Body of pancreas (tissue), 4 donors: ENCODE results near the gene HOXD10. TPM values are rescaled to one million over a fixed set of nuclear protein-coding genes. Genes with fewer than 3 reads are reported as not detected.

Experiments used
- ATAC-seq: fragments of 150-250 bp; one replicate; pipeline ENCODE4 v1.9.1; 2016
- DNase-seq, 4 donors: peaks; one replicate each; pipeline ENCODE4 v3.0.0-alpha.2; 2019
- H3K27ac ChIP-seq, 4 donors: fragments of 200-600 bp; sonication (generic); 1 replicate in 3 of 4; 2 replicates in 1 of 4; pipeline versions ENCODE4 v1.5.1 to v1.6.1; 2016 to 2019; ENCODE audit warnings: mild to moderate bottlenecking in 1 of 4, mixed read lengths in 1 of 4, moderate library complexity in 1 of 4
- H3K27me3 ChIP-seq, 2 donors: fragments of 200-600 bp; sonication (generic); one replicate each; pipeline ENCODE4 v1.6.0; 2016; ENCODE audit warnings: mild to moderate bottlenecking in 1 of 2
- H3K36me3 ChIP-seq, 2 donors: fragments of 200-600 bp; sonication (generic); replicated peaks in 1 of 2; 2 replicates each; pipeline ENCODE4 v1.5.1; 2016; ENCODE audit warnings: low read depth in 2 of 2; ENCODE audit not compliant: insufficient read depth in 1 of 2
- H3K4me1 ChIP-seq: fragments of 200-600 bp; sonication (generic); one replicate; pipeline ENCODE4 v1.6.0; 2016
- H3K4me3 ChIP-seq, 2 donors: fragments of 200-600 bp; sonication (generic); 1 replicate in 1 of 2; 2 replicates in 1 of 2; pipeline ENCODE4 v1.5.1; 2016 to 2019
- H3K9me3 ChIP-seq, 3 donors: fragments of 200-600 bp; sonication (generic); 1 replicate in 2 of 3; 2 replicates in 1 of 3; pipeline ENCODE4 v1.5.1; 2016
- POLR2A ChIP-seq, 3 donors: fragments of 450-650 bp; IDR thresholded peaks; one replicate each; pipeline ENCODE4 v1.6.1; 2016; ENCODE audit warnings: antibody characterized with exemption in 3 of 3, mild to moderate bottlenecking in 2 of 3
- whole genome bisulfite sequencing, 2 donors: methylation state at CpG; one replicate each; pipeline ENCODE4 v1.1.5; 2017; 5-methylcytosine and 5-hydroxymethylcytosine counted together
- intact Hi-C: fragments of 100-400 bp; cut with DNase I; formaldehyde crosslinking; loops from one replicate; pipeline ENCODE4 v1.15.1; 2023
- total RNA-seq, 2 donors: library from RNA; depleted of rRNA; stranded (reverse); fragments of >200 nt; gene quantifications; one replicate each; pipeline ENCODE4 v1.1.0, GENCODE V29; 2016
- TF ChIP-seq, protein P1 (sequence below), 7 experiments: fragments of 450-650 bp in 4 of 7; fragments of 200-600 bp in 3 of 7; sonication (generic) in 3 of 7; IDR thresholded peaks; one replicate each; pipeline ENCODE4 v1.5.1; 2016 to 2019; ENCODE audit warnings: antibody characterized with exemption in 7 of 7

Gene HOXD10
- total RNA-seq, 2 donors from 2014 or later, result 0.26 TPM; not detected in 1

DNA sequence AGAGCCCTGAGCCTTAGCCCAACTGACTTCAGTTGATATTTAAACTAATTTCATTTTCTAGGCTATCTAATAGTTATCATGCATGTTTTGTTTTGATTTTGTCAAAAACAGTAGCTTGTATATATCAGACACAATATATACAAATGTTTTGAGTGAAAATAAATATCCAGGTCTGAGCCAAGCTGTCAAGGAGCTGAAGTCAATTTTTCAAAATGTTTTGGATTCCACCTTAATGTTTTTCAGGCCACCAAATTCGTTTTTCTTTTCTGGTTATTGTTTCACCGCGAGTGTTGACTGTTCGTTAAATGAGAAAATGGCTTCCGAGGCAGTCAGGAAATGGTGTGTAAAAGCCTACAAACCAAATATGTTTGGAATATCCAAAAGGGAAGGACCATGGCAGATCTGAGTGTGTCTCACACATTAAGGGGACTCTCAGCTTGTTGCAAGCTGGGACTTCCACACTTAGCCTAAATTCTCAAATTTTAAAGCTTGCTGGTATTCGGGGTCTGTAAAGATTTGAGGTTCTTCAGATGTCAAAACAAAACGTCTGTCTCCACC, 14.2 kb upstream of the HOXD10 start:
- Histone ChIP-seq H3K4me3 (no peak overlapping the region), H3K9me3 (no peaks in the 10 kb centered on the region), H3K27ac (no peak overlapping the region), H3K4me1 (peaks cover 34% of the 10 kb centered on the region), H3K27me3 (peaks cover 0 to 74% of the 10 kb centered on the region in 2 donors), H3K36me3 (no peaks in the 10 kb centered on the region)
- ATAC-seq (no peak), DNase-seq (no peak)
- intact Hi-C loops, result no loop called here
- 13 to 19% methylated on average over 7 of the region's 7 CpGs for WGBS, 2 donors
- TF ChIP-seq, protein P1, sequence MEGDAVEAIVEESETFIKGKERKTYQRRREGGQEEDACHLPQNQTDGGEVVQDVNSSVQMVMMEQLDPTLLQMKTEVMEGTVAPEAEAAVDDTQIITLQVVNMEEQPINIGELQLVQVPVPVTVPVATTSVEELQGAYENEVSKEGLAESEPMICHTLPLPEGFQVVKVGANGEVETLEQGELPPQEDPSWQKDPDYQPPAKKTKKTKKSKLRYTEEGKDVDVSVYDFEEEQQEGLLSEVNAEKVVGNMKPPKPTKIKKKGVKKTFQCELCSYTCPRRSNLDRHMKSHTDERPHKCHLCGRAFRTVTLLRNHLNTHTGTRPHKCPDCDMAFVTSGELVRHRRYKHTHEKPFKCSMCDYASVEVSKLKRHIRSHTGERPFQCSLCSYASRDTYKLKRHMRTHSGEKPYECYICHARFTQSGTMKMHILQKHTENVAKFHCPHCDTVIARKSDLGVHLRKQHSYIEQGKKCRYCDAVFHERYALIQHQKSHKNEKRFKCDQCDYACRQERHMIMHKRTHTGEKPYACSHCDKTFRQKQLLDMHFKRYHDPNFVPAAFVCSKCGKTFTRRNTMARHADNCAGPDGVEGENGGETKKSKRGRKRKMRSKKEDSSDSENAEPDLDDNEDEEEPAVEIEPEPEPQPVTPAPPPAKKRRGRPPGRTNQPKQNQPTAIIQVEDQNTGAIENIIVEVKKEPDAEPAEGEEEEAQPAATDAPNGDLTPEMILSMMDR (IDR thresholded peaks at IDR 0.05), result no peak
- TF ChIP-seq POLR2A (IDR thresholded peaks at IDR 0.05), result no peak

DNA sequence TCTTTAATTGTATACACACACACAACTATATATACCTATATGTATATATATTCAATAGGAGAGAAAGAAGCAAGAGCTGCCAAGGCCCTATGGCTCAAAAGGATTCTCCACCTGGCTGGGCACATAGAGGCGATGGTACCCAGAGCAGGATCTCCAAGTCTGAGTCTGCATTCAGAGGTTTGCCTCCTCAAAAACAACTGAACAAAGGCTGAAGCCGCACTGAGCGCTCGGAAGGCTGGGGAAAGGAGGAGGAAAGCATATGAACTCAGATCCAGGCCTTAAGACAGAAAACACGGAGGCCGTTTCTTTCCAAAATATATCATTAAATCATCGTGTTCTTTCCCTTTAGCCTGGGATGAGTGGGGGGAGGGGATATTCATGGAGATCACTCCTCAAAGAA, 13.4 kb upstream of the HOXD10 start:
- peaks cover 30% of the 10 kb centered on the region for H3K4me1 ChIP-seq
- intact Hi-C loops, result no loop called here
- H3K27me3 ChIP-seq, result peaks cover 0 to 76% of the 10 kb centered on the region in 2 donors
- 38 to 45% methylated on average over 7 of the region's 7 CpGs for WGBS, 2 donors
- H3K9me3 ChIP-seq, result no peaks in the 10 kb centered on the region
- ATAC-seq, result no peak
- H3K27ac ChIP-seq, result no peak overlapping the region
- no peaks in the 10 kb centered on the region for H3K36me3 ChIP-seq
- H3K4me3 ChIP-seq, result no peak overlapping the region
- TF ChIP-seq, protein P1 (IDR thresholded peaks at IDR 0.05), result no peak
- TF ChIP-seq POLR2A (IDR thresholded peaks at IDR 0.05), result no peak
- DNase-seq, result no peak

DNA sequence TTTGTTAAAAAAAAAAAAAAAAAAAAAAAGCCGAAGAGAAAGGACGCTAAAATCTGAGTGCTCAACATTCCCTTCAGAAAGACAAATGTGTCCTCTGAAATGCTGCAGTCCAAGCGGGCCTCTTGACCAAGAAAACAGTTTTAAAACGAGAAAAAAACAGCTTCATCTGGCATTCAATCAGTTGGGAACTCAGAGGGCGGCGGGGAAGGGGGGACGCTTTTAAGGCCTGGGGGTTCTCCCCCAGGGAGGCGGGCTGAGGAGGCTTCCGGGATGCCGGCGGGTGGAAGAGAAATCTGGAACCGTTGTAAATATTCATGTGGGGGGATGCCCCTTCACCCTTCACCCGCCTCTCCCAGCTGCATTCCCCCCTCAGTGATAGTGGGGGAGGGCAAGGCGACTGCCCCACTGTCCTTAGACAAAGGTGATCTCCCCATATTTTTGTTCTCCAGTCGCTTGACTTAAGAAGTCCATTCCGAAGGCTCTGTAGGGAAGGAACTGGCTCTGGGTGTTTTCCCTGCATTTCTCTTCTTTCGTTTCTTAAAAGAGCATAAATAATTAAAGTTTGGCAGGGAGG, 12.7 kb upstream of the HOXD10 start:
- TF ChIP-seq, protein P1 (IDR thresholded peaks at IDR 0.05), result no peak
- TF ChIP-seq POLR2A (IDR thresholded peaks at IDR 0.05), result no peak
- WGBS, 2 donors, result 4 to 5% methylated on average over 17 of the region's 17 CpGs
- DNase-seq, result no peak
- Histone ChIP-seq H3K27ac (no peak overlapping the region), H3K4me1 (peaks cover 30% of the 10 kb centered on the region), H3K4me3 (no peak overlapping the region), H3K36me3 (no peaks in the 10 kb centered on the region), H3K27me3 (peaks cover 0 to 71% of the 10 kb centered on the region in 2 donors), H3K9me3 (no peaks in the 10 kb centered on the region)
- intact Hi-C loops, result no loop called here
- ATAC-seq, result no peak

DNA sequence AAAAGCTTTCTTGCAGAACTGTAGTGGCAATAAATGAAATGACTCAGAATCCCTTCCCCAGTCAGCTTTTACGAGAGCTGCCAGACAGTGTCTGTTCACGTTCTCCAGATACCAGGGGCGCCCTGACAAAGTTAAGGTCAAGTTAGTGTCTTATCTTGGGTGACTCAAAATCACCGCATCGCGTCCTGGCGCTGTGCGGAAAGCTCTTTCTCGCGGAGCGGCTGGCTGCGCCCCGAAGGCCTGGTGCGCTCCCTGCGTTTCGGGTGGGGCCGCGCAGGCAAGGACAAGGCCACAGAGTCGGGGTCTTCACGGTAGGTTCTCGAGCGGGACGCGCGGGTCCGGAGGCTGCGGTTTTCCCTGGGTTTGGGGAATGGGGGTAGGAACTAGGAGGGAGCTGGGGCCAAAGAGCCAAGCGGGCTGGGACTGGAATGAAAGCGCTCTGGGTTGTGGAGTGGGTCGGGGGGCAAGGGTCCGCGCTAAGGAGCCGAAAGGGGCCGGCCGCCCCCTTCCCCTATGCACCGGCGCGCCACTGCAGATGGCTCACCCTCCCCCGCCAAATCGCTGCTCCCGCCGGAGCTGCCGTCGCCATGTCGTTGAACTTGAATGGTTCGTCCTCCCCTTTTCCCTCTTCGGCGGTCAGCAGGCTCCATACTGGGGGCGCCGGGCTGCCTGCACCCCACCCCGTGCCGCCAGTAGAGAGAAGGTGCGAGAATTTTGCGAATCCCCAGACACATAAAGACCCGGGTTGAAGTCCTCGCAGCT, 12.1 kb upstream of the HOXD10 start:
- Histone ChIP-seq H3K9me3 (no peaks in the 10 kb centered on the region), H3K36me3 (no peaks in the 10 kb centered on the region), H3K4me1 (peaks cover 28% of the 10 kb centered on the region), H3K4me3 (no peak overlapping the region), H3K27ac (no peak overlapping the region), H3K27me3 (peaks cover 0 to 71% of the 10 kb centered on the region in 2 donors)
- TF ChIP-seq, protein P1 (IDR thresholded peaks at IDR 0.05), result no peak
- TF ChIP-seq POLR2A (IDR thresholded peaks at IDR 0.05), result no peak
- ATAC-seq (no peak), DNase-seq (no peak)
- intact Hi-C loops, result no loop called here
- 2 to 4% methylated on average over 54 to 55 of the region's 56 CpGs for WGBS, 2 donors
